Lung (tissue), 12 donors: ENCODE measurements around the gene RAET1G. TPM values are rescaled to one million over a fixed set of nuclear protein-coding genes. Genes with fewer than 3 reads are reported as not detected.
"Not testable (repeated sequence)": the region's sequence is repeated elsewhere in the genome, so short reads cannot be mapped to it uniquely, and the experiment has no call there.

Source experiments
- ATAC-seq: fragments of 200-7000 bp; cut with Tn5 transposase; one replicate; pipeline ENCODE4 v1.9.1; 2020; ENCODE audit warnings: moderate number of reproducible peaks; ENCODE audit not compliant: insufficient read depth, low FRiP score
- DNase-seq, 3 donors: peaks; one replicate each; pipeline ENCODE4 v3.0.0-alpha.2; 2013 to 2017
- H3K27ac ChIP-seq, 2 donors: one replicate each; pipeline ENCODE4 v1.5.1; 2013; ENCODE audit warnings: mild to moderate bottlenecking in 2 of 2, moderate library complexity in 2 of 2, control low read depth in 1 of 2, inconsistent platforms in 1 of 2, low read depth in 1 of 2, low read length in 1 of 2
- H3K27me3 ChIP-seq, 3 donors: one replicate each; pipeline ENCODE4 v1.5.1; 2013; ENCODE audit warnings: low read length in 2 of 3; ENCODE audit not compliant: control insufficient read depth in 3 of 3, insufficient read depth in 3 of 3
- H3K36me3 ChIP-seq, 4 donors: one replicate each; pipeline ENCODE4 v1.5.1; 2013; ENCODE audit warnings: low read length in 4 of 4, mild to moderate bottlenecking in 1 of 4, moderate library complexity in 1 of 4; ENCODE audit not compliant: control insufficient read depth in 4 of 4, insufficient read depth in 4 of 4
- H3K4me1 ChIP-seq, 5 donors: one replicate each; pipeline ENCODE4 v1.5.1; 2013; ENCODE audit warnings: low read length in 5 of 5, mild to moderate bottlenecking in 2 of 5, moderate library complexity in 1 of 5; ENCODE audit not compliant: control insufficient read depth in 5 of 5, insufficient read depth in 5 of 5
- H3K4me3 ChIP-seq: one replicate; pipeline ENCODE4 v1.5.1; 2013; ENCODE audit warnings: mild to moderate bottlenecking, control low read depth, moderate library complexity
- H3K9ac ChIP-seq, 2 donors: one replicate each; pipeline ENCODE4 v1.5.1; 2013; ENCODE audit warnings: low read length in 2 of 2, control low read depth in 1 of 2; ENCODE audit not compliant: insufficient read depth in 1 of 2
- H3K9me3 ChIP-seq, 4 donors: one replicate each; pipeline ENCODE4 v1.5.1; 2013; ENCODE audit warnings: low read length in 3 of 4, mild to moderate bottlenecking in 1 of 4, moderate library complexity in 1 of 4; ENCODE audit not compliant: control insufficient read depth in 4 of 4, insufficient read depth in 3 of 4
- WGBS, 2 donors: extraction: QIAGEN DNeasy Blood & Tissue Kit; methylation state at CpG; one replicate each; pipeline ENCODE4 v1.1.7; 2013; 5-methylcytosine and 5-hydroxymethylcytosine counted together
- polyA plus RNA-seq, 2 donors: library from polyadenylated mRNA; stranded (reverse); fragments of 200-250 nt; gene quantifications; one replicate each; pipeline ENCODE4 v1.2.1, GENCODE V29; 2013
- total RNA-seq, 2 donors: library from RNA; depleted of rRNA in 1 of 2; stranded (reverse); fragments of >200 nt in 1 of 2; gene quantifications; one replicate each; pipeline ENCODE4 v1.2.1, GENCODE V29; 2014 to 2021
- TF ChIP-seq, protein P1 (sequence below): IDR thresholded peaks from 2 replicates; pipeline ENCODE4 v1.5.1; 2012; ENCODE audit warnings: mild to moderate bottlenecking; ENCODE audit errors: control extremely low read depth, extremely low read depth
- donor health status: control.
- donor health status: control.
- donor health status: Bipolar disorder and iron deficiency.
- donor health status: healthy.
- donor health status: DM: yes; HTN: yes; CAD: no.

RAET1G gene
- total and polyA plus RNA-seq, 4 donors = 0.32 to 1.8 (median 0.99) TPM

DNA sequence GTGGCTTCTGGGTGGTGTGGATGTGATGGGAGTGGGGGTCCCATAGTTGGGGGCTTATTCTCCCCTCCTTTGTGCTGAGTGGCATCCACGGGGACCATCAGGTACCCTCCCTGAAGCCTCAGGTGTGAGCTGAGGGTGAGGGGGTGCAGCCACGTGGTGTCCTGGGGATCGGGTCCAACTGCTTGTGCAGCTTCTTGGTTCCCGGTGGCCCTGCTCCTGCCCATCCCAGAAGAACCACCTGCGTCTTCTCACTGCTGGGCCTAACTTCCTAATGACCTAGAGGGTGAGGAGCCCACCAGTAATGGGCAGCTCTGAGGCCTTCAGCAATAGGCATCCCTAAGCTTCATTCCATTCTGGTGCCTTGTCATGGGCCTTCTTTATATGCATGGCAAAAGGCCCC lies 20.4 kb upstream of the RAET1G start:
- H3K9me3 ChIP-seq, H3K4me3 ChIP-seq, H3K27ac ChIP-seq, H3K36me3 ChIP-seq, H3K4me1 ChIP-seq, ATAC-seq, H3K9ac ChIP-seq, DNase-seq: not testable (repeated sequence)
- 76 to 80% methylated on average over 5 of the region's 5 CpGs for WGBS, 2 donors
- H3K27me3 ChIP-seq = peaks cover 0 to 52% (median 31%) of the 10 kb centered on the region in 3 donors

- H3K36me3 ChIP-seq = no peaks in the 10 kb centered on the region
- ATAC-seq (no peak), DNase-seq (no peak)
- H3K9me3 ChIP-seq = no peaks in the 10 kb centered on the region
- TF ChIP-seq, protein P1, sequence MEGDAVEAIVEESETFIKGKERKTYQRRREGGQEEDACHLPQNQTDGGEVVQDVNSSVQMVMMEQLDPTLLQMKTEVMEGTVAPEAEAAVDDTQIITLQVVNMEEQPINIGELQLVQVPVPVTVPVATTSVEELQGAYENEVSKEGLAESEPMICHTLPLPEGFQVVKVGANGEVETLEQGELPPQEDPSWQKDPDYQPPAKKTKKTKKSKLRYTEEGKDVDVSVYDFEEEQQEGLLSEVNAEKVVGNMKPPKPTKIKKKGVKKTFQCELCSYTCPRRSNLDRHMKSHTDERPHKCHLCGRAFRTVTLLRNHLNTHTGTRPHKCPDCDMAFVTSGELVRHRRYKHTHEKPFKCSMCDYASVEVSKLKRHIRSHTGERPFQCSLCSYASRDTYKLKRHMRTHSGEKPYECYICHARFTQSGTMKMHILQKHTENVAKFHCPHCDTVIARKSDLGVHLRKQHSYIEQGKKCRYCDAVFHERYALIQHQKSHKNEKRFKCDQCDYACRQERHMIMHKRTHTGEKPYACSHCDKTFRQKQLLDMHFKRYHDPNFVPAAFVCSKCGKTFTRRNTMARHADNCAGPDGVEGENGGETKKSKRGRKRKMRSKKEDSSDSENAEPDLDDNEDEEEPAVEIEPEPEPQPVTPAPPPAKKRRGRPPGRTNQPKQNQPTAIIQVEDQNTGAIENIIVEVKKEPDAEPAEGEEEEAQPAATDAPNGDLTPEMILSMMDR = no peak
- H3K4me3 ChIP-seq = peak overlapping the region; percentile 29
- peaks cover 0 to 11% (median 0%) of the 10 kb centered on the region in 5 donors for H3K4me1 ChIP-seq
- 27 to 29% methylated on average over 10 to 13 of the region's 13 CpGs for WGBS, 2 donors
- peaks cover 0 to 53% (median 33%) of the 10 kb centered on the region in 3 donors for H3K27me3 ChIP-seq
- H3K9ac ChIP-seq = no peak overlapping the region
- no peak overlapping the region for H3K27ac ChIP-seq
These were observed 19.5 kb upstream of the RAET1G start for GRCh38 chr6:149942461-149942829.

DNA sequence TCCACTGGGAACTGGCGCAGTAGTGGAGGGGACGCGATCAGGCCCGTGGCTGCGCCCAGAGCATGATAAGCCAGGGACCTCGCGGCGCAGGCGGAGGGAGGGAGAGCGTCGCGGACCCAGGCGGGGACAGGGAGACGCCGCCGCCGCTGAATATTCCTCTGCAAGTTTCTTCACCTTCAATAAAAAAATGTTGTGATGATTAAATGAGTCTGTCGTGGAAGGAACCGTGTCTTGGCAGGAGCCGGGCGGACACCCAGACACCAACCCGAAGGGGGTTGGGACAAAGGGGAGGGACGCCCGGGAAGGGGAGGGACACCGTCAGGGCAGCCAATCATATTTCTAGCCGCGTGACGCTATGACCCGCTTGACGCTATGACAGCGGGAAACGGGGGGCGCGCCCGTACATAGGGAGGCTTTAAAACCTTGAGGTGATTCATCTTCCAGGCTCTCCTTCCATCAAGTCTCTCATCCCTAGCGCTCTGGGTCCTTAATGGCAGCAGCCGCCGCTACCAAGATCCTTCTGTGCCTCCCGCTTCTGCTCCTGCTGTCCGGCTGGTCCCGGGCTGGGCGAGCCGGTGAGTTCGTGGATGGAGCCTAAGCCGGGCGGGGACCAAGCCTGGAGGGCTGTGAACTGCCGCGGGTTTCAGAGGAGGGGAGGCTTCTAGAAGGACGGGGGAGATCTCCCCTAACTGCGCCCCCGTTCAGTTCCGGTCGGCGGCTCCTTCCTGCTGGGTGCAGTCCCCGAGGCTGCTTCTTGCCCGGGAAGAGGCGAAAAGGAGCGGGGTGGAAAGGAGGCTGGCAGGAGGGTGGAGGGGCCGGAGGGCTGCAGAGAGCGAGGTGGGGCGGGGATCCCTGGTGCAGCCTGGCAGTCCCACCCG lies 18.9 kb upstream of the RAET1G start, which contains the start of gene ULBP2:
Gene ULBP2, plus strand, starts transcription at position 432 of the 878 bp plus-strand sequence. Its CDS starts 59 bp downstream, at position 491.
- peak within 1 kb of the TSS; percentile 17 to 68 for H3K27ac ChIP-seq
- WGBS, 2 donors = 1% methylated on average over 60 to 62 of the region's 62 CpGs

GRCh38 chr6:149940672-149940982 lies 17.7 kb upstream of the RAET1G start:
- no peaks in the 10 kb centered on the region for H3K9me3 ChIP-seq
- peaks cover 0 to 64% (median 49%) of the 10 kb centered on the region in 3 donors for H3K27me3 ChIP-seq
- H3K27ac ChIP-seq = no peak overlapping the region
- H3K36me3 ChIP-seq = no peaks in the 10 kb centered on the region
- H3K4me3 ChIP-seq = no peak overlapping the region
- H3K4me1 ChIP-seq = peaks cover 0 to 11% (median 0%) of the 10 kb centered on the region in 5 donors
- DNase-seq = no peak
- WGBS, 2 donors = 31 to 49% methylated on average over 6 of the region's 6 CpGs
- no peak for ATAC-seq
- TF ChIP-seq, protein P1 = no peak
- no peak overlapping the region for H3K9ac ChIP-seq

More for the DNA sequence above, 18.9 kb upstream of the RAET1G start, which contains the start of gene ULBP2:
- TF ChIP-seq, protein P1 = no peak
- Histone ChIP-seq H3K27me3 (peaks cover 0 to 59% (median 39%) of the 10 kb centered on the region in 3 donors), H3K36me3 (no peaks in the 10 kb centered on the region), H3K9me3 (no peaks in the 10 kb centered on the region), H3K9ac (no peak within 1 kb of the TSS), H3K4me3 (peak within 1 kb of the TSS; percentile 29), H3K4me1 (peaks cover 0 to 11% (median 0%) of the 10 kb centered on the region in 5 donors)
- DNase-seq = peak; percentile 88 to 89 (median 89)
- peak; percentile 91 for ATAC-seq
